HG02943 (cell line): ENCODE data around the gene CGB1.

ENCODE experiments used
- ATAC-seq: cut with Tn5 transposase; IDR thresholded peaks from one replicate; pipeline ENCODE4 v1.9.1; 2021; ENCODE audit warnings: mild to moderate bottlenecking, low read depth, moderate library complexity; ENCODE audit not compliant: unreplicated experiment

Gene CGB1

GRCh38 chr19:48999481-49000325 lies 37.0 kb downstream of the CGB1 start:
- no peak for ATAC-seq

- no peak for ATAC-seq
Measured at GRCh38 chr19:48997972-48998371, 38.7 kb downstream of the CGB1 start.

GRCh38 chr19:48994035-48994386 lies 42.7 kb downstream of the CGB1 start:
- ATAC-seq = no peak

GRCh38 chr19:48993175-48994034 lies 43.3 kb downstream of the CGB1 start, which contains the start of the genes GYS1 and RUVBL2:
Gene GYS1 (minus strand): TSS chr19:48993309. CDS start chr19:48993112, 197 bp downstream.
Gene RUVBL2 (plus strand): TSS chr19:48993887. CDS start chr19:48993912, 25 bp downstream.
- ATAC-seq = peak; percentile 82

- peak; percentile 6 for ATAC-seq
Measured at GRCh38 chr19:48992581-48993174, 44.0 kb downstream of the CGB1 start.

- ATAC-seq = no peak
Measured at GRCh38 chr19:48991873-48992580, 44.7 kb downstream of the CGB1 start.

- ATAC-seq = no peak
Measured at GRCh38 chr19:48991011-48991609, 45.6 kb downstream of the CGB1 start.

GRCh38 chr19:48990400-48990799 lies 46.3 kb downstream of the CGB1 start:
- no peak for ATAC-seq

- no peak for ATAC-seq
Measured at GRCh38 chr19:48989701-48990291, 46.9 kb downstream of the CGB1 start.

- ATAC-seq = no peak
Measured at GRCh38 chr19:48988860-48989259, 47.8 kb downstream of the CGB1 start.

- ATAC-seq = no peak
Measured at GRCh38 chr19:48988286-48988685, 48.4 kb downstream of the CGB1 start.

- no peak for ATAC-seq
Measured at GRCh38 chr19:48987323-48987722, 49.4 kb downstream of the CGB1 start.

GRCh38 chr19:48986211-48986610 lies 50.5 kb downstream of the CGB1 start:
- no peak for ATAC-seq

GRCh38 chr19:48985711-48986110 lies 51.0 kb downstream of the CGB1 start:
- no peak for ATAC-seq
